ENCODE measurements around the gene PLA2R1.

DNA sequence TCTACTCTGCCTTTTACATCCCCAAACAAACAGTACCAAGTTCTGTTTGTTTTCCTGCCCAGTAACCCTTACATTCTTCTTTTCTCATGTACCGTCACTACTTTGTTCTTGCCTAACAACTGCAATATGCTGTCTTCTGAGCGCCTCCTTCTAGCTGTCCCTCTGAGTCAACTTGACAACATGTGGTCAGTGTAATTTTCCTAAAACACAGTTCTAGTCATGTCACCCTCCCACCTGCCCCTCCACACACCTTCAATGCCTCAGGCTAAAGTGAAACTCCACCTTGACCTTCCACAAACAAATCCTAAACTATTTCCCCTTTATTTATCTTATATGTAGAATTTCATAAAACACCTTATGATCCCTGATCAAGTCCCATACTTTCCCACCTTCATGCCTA is 139.9 kb downstream of the PLA2R1 start:
- TF ChIP-seq CTCF (IDR thresholded peaks at IDR 0.05) (no peak), POLR2A (IDR thresholded peaks at IDR 0.05) (no peak), EP300 (IDR thresholded peaks at IDR 0.05) (no peak), POLR2AphosphoS5 (IDR thresholded peaks at IDR 0.05) (no peak)
